PFSK-1 (cell line): ENCODE data around the gene CHD3.

ENCODE experiments used
- FOXP2 ChIP-seq: optimal IDR thresholded peaks from 2 replicates; pipeline ENCODE3; 2011; ENCODE audit warnings: borderline replicate concordance, control low read depth, inconsistent platforms; ENCODE audit not compliant: insufficient read depth; ENCODE audit errors: extremely low read length, extremely low read depth
- POLR2AphosphoS5 ChIP-seq: IDR thresholded peaks from 2 replicates; pipeline ENCODE4 v1.6.1; 2012; ENCODE audit warnings: low read depth, mild to moderate bottlenecking, control low read depth, low read length, moderate library complexity
- REST ChIP-seq, 2 experiments: IDR thresholded peaks; 2 replicates each; pipeline versions ENCODE4 v1.6.1 to v1.8.0; 2011 to 2012; ENCODE audit warnings: low read depth in 2 of 2, low read length in 2 of 2, control low read depth in 1 of 2, inconsistent platforms in 1 of 2, mild to moderate bottlenecking in 1 of 2, moderate library complexity in 1 of 2; ENCODE audit not compliant: insufficient read depth in 1 of 2
- SIN3A ChIP-seq: IDR thresholded peaks from 2 replicates; pipeline ENCODE4 v1.6.1; 2012; ENCODE audit warnings: mild to moderate bottlenecking, low read length, moderate library complexity, borderline replicate concordance; ENCODE audit not compliant: insufficient read depth
- TAF1 ChIP-seq: IDR thresholded peaks from 2 replicates; pipeline ENCODE4 v1.6.1; 2012; ENCODE audit warnings: low read length, control low read depth, borderline replicate concordance; ENCODE audit not compliant: insufficient read depth

GRCh38 chr17:7842380-7843256, 46.0 kb upstream of the CHD3 start:
- TF ChIP-seq SIN3A (peak; percentile 90), POLR2AphosphoS5 (no peak), TAF1 (no peak), REST (IDR thresholded peaks at IDR 0.05; ENCODE audit: insufficient read depth in 1 of 2, low read depth in 2 of 2, low read length in 2 of 2) (0 out of 4 replicates have a peak, but pooled peaks of 1 of the 2 experiments have one; percentile 45), FOXP2 (no peak)
